Measurements from ENCODE around the gene FIG4. TPM values are rescaled to one million over a fixed set of nuclear protein-coding genes. Genes with fewer than 3 reads are reported as not detected.
"Not testable (repeated sequence)": the region's sequence is repeated elsewhere in the genome, so short reads cannot be mapped to it uniquely, and the experiment has no call there.

Gene FIG4
- total and polyA plus RNA-seq, 4 donors = 10.8 to 20.4 (median 15.5) TPM

DNA sequence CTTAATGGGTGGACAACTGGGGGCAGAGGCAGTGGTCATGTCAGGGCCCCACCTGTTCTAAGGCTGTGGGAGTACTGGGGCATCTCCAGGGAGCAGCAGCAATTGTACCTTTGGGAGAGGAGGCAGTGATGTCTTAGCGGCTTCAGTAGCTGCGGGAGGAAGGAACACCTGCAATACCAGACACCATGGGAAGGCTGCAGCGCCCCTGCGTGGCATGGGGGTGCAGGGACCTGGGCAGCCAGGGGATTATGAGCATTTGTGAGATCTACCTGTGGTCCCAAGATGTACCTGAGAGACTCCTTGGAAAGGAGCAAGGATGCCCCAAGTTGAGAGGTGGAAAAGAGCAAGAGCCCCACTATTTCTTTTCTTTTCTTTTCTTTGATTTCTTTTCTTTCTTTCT lies 174.9 kb downstream of the FIG4 start:
- no peaks in the 10 kb centered on the region for H3K9me3 ChIP-seq (ENCODE audit: control insufficient read depth in 4 of 4, insufficient read depth in 3 of 4, low read length in 3 of 4)
- DNase-seq = no peak

DNA sequence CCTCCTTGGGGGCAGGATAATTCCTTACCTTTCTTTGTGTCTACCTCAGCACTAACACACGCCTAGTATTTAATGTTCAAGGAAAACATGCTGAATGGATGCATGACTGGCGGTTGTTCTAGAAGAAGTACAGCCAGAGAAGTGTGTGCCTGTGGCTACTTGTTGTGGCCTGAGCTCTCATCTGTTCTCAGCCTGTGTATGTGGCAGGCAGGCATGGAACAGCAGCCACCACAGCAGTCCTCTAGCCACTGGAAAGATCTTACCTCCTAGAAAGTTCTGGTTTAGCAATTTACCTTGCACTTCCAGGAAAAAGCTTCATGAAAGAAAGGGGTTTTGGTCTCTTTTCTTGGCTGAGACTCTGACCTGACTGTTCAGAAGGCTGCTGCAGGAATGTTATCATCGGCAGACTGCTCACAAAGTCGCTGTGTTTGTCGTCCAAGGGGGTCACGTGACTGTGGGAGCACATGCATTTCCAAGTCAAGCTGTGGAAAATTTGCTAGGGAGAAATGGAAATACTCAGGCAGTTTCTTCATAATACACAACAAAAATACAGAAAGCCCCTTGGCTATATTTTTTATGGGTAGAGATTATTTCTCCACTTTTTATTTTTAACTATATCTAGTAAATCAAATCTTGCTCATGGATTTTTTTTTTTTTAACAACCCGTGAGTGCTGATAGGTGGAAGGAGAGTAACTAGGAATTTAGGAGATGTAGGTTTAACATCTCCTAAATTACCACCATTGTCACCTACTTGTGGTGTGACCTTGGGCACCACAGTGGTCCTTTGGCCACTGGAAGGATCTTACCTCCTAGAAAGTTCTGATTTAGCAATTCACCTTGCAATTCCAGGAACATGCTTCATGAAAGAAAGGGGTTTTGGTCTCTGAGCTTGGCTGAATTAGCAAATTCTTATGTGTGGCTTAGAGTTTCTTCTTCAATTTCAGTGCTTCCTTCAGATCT lies 176.2 kb downstream of the FIG4 start:
- no peak overlapping the region for H3K9ac ChIP-seq (ENCODE audit: insufficient read depth in 1 of 2, low read length in 2 of 2)
- H3K9me3 ChIP-seq (ENCODE audit: control insufficient read depth in 4 of 4, insufficient read depth in 3 of 4, low read length in 3 of 4) = no peaks in the 10 kb centered on the region
- H3K4me1 ChIP-seq (ENCODE audit: control insufficient read depth in 5 of 5, insufficient read depth in 5 of 5, low read length in 5 of 5) = peaks cover 0 to 9% (median 0%) of the 10 kb centered on the region in 5 donors
- no peaks in the 10 kb centered on the region for H3K36me3 ChIP-seq (ENCODE audit: control insufficient read depth in 4 of 4, insufficient read depth in 4 of 4, low read length in 4 of 4)
- DNase-seq = peak; percentile 72 to 86 (median 72)
- H3K4me3 ChIP-seq = no peak overlapping the region
- H3K27me3 ChIP-seq (ENCODE audit: control insufficient read depth in 3 of 3, insufficient read depth in 3 of 3, low read length in 2 of 3) = no peaks in the 10 kb centered on the region
- 37 to 51% methylated on average over 7 of the region's 7 CpGs for WGBS, 2 donors
- TF ChIP-seq, protein P1, sequence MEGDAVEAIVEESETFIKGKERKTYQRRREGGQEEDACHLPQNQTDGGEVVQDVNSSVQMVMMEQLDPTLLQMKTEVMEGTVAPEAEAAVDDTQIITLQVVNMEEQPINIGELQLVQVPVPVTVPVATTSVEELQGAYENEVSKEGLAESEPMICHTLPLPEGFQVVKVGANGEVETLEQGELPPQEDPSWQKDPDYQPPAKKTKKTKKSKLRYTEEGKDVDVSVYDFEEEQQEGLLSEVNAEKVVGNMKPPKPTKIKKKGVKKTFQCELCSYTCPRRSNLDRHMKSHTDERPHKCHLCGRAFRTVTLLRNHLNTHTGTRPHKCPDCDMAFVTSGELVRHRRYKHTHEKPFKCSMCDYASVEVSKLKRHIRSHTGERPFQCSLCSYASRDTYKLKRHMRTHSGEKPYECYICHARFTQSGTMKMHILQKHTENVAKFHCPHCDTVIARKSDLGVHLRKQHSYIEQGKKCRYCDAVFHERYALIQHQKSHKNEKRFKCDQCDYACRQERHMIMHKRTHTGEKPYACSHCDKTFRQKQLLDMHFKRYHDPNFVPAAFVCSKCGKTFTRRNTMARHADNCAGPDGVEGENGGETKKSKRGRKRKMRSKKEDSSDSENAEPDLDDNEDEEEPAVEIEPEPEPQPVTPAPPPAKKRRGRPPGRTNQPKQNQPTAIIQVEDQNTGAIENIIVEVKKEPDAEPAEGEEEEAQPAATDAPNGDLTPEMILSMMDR (IDR thresholded peaks at IDR 0.05; ENCODE audit: control extremely low read depth, extremely low read depth) = no peak
- no peak for ATAC-seq (ENCODE audit: insufficient read depth, low FRiP score)
- no peak overlapping the region for H3K27ac ChIP-seq (ENCODE audit: low read depth in 1 of 2, low read length in 1 of 2)

More for the DNA sequence above, 174.9 kb downstream of the FIG4 start:
- H3K4me1 ChIP-seq (ENCODE audit: control insufficient read depth in 5 of 5, insufficient read depth in 5 of 5, low read length in 5 of 5) = peaks cover 0 to 9% (median 0%) of the 10 kb centered on the region in 5 donors
- 50 to 57% methylated on average over 4 of the region's 4 CpGs for WGBS, 2 donors
- no peaks in the 10 kb centered on the region for H3K27me3 ChIP-seq (ENCODE audit: control insufficient read depth in 3 of 3, insufficient read depth in 3 of 3, low read length in 2 of 3)
- ATAC-seq (ENCODE audit: insufficient read depth, low FRiP score) = no peak
- H3K9ac ChIP-seq (ENCODE audit: insufficient read depth in 1 of 2, low read length in 2 of 2) = no peak overlapping the region
- no peak overlapping the region for H3K4me3 ChIP-seq
- H3K36me3 ChIP-seq (ENCODE audit: control insufficient read depth in 4 of 4, insufficient read depth in 4 of 4, low read length in 4 of 4) = no peaks in the 10 kb centered on the region
- TF ChIP-seq, protein P1 (IDR thresholded peaks at IDR 0.05; ENCODE audit: control extremely low read depth, extremely low read depth) = no peak
- no peak overlapping the region for H3K27ac ChIP-seq (ENCODE audit: low read depth in 1 of 2, low read length in 1 of 2)

DNA sequence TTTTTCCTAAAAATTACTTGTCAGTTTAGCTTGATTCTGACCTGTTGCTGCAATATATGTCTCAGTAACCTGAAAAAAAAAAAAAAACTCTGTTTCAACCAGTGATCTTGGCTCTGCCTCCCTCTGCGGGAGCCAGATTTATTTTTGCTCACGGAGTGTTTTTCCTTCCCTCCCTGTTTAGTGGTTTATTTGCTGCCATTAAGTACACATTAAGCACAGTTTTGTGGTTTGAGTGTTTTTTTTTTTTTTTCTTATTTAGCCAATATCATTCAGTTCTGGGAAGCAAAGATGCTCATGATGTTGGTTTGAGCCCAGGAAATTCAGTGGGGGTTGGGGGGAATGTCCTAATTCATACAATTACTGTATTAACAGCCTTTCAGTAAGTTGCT lies 176.9 kb downstream of the FIG4 start:
- TF ChIP-seq, protein P1 (IDR thresholded peaks at IDR 0.05; ENCODE audit: control extremely low read depth, extremely low read depth) = no peak
- H3K4me1 ChIP-seq (ENCODE audit: control insufficient read depth in 5 of 5, insufficient read depth in 5 of 5, low read length in 5 of 5) = peaks cover 0 to 9% (median 3%) of the 10 kb centered on the region in 5 donors
- no peaks in the 10 kb centered on the region for H3K27me3 ChIP-seq (ENCODE audit: control insufficient read depth in 3 of 3, insufficient read depth in 3 of 3, low read length in 2 of 3)
- H3K4me3 ChIP-seq = no peak overlapping the region
- DNase-seq = peak in 2 of 3 donors; percentile 64 to 78
- peak; percentile 17 for ATAC-seq (ENCODE audit: insufficient read depth, low FRiP score)
- H3K9ac ChIP-seq (ENCODE audit: insufficient read depth in 1 of 2, low read length in 2 of 2) = no peak overlapping the region
- no peaks in the 10 kb centered on the region for H3K36me3 ChIP-seq (ENCODE audit: control insufficient read depth in 4 of 4, insufficient read depth in 4 of 4, low read length in 4 of 4)
- no peaks in the 10 kb centered on the region for H3K9me3 ChIP-seq (ENCODE audit: control insufficient read depth in 4 of 4, insufficient read depth in 3 of 4, low read length in 3 of 4)
- 22 to 31% methylated on average over 2 of the region's 2 CpGs for WGBS, 2 donors
- no peak overlapping the region for H3K27ac ChIP-seq (ENCODE audit: low read depth in 1 of 2, low read length in 1 of 2)

DNA sequence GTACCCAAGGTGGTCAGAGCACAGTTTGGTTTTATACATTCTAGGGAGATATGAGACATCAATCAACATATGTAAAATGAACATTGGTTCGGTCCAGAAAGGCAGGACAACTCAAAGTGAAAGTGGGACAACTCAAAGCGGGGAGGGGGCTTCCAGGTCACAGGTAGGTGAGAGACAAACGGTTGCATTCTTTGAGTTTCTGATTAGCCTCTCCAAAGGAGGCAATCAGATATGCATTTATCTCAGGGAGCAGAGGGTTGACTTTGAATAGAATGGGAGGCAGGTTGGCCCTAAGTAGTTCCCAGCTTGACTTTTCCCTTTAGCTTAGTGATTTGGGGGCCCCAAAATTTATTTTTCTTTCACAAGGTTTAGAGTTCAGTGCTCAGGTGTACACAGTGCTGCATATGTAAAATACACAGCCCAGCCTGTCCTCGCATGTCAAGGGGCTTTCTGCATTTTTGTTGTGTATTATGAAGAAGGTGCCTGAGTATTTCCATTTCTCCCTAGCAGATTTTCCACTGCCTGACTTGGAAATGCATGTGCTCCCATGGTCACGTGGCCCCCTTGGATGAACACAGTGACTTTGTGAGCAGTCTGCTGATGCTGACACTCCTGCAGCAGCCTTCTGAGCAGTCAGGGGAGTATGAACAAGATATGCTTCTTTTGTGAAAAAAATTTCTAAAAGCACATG lies 178.4 kb downstream of the FIG4 start:
- H3K9ac ChIP-seq (ENCODE audit: insufficient read depth in 1 of 2, low read length in 2 of 2); H3K36me3 ChIP-seq (ENCODE audit: control insufficient read depth in 4 of 4, insufficient read depth in 4 of 4, low read length in 4 of 4); H3K4me1 ChIP-seq (ENCODE audit: control insufficient read depth in 5 of 5, insufficient read depth in 5 of 5, low read length in 5 of 5); H3K27me3 ChIP-seq (ENCODE audit: control insufficient read depth in 3 of 3, insufficient read depth in 3 of 3, low read length in 2 of 3); H3K9me3 ChIP-seq (ENCODE audit: control insufficient read depth in 4 of 4, insufficient read depth in 3 of 4, low read length in 3 of 4); H3K27ac ChIP-seq (ENCODE audit: low read depth in 1 of 2, low read length in 1 of 2); H3K4me3 ChIP-seq; ATAC-seq (ENCODE audit: insufficient read depth, low FRiP score): not testable (repeated sequence)
- WGBS, 2 donors = 60 to 80% methylated on average over 5 of the region's 5 CpGs
- DNase-seq = peak in 2 of 3 donors; percentile 17 to 46

Measured in lung (tissue), 12 donors.